Testis (tissue), 3 donors: ENCODE results near the gene CRYM. TPM values are rescaled to one million over a fixed set of nuclear protein-coding genes. Genes with fewer than 3 reads are reported as not detected.
"Not testable (repeated sequence)": the region's sequence is repeated elsewhere in the genome, so short reads cannot be mapped to it uniquely, and the experiment has no call there.

Experiments
- DNase-seq: peaks from one replicate; pipeline ENCODE4 v3.0.0-alpha.2; 2019
- H3K27ac ChIP-seq, 2 donors: fragments of 200-600 bp; sonication (generic); one replicate each; pipeline ENCODE4 v1.5.1; 2019
- H3K27me3 ChIP-seq: fragments of 200-600 bp; sonication (generic); one replicate; pipeline ENCODE4 v1.5.1; 2019
- H3K36me3 ChIP-seq: fragments of 200-600 bp; sonication (generic); one replicate; pipeline ENCODE4 v1.5.1; 2017; ENCODE audit warnings: low read depth; ENCODE audit errors: missing control alignments
- H3K4me1 ChIP-seq: fragments of 200-600 bp; sonication (generic); one replicate; pipeline ENCODE4 v1.5.1; 2019
- H3K4me3 ChIP-seq, 2 donors: fragments of 200-600 bp; sonication (generic); one replicate each; pipeline ENCODE4 v1.5.1; 2017 to 2019
- H3K9me3 ChIP-seq: fragments of 200-600 bp; sonication (generic); one replicate; pipeline ENCODE4 v1.5.1; 2017
- CTCF ChIP-seq, 3 experiments: fragments of 450-650 bp in 2 of 3; fragments of 200-600 bp in 1 of 3; sonication (generic) in 1 of 3; IDR thresholded peaks; one replicate each; pipeline ENCODE4 v1.5.1; 2016 to 2019; ENCODE audit warnings: antibody characterized with exemption in 3 of 3, mild to moderate bottlenecking in 2 of 3, moderate library complexity in 1 of 3
- POLR2A ChIP-seq: fragments of 450-650 bp; IDR thresholded peaks from one replicate; pipeline ENCODE4 v1.6.1; 2017; ENCODE audit warnings: antibody characterized with exemption, mild to moderate bottlenecking, moderate library complexity
- WGBS, 2 donors: methylation state at CpG; one replicate each; pipeline ENCODE4 v1.1.5; 2018; 5-methylcytosine and 5-hydroxymethylcytosine counted together
- intact Hi-C: fragments of 100-400 bp; cut with DNase I; formaldehyde crosslinking; loops from one replicate; pipeline ENCODE4 v1.15.1; 2023; ENCODE audit warnings: low total_unique reads
- polyA plus RNA-seq: library from polyadenylated mRNA; stranded (reverse); fragments of 350-450 nt; fragmentation: Illumina TruSeq; extraction: RNeasy Lipid Tissue Mini Kit (QIAGEN cat#74804); gene quantifications from one replicate; pipeline ENCODE4 v1.2.3, GENCODE V29; 2014; ENCODE audit warnings: low read depth, low replicate concordance; ENCODE audit not compliant: insufficient read depth
- total RNA-seq, 2 donors: library from RNA; depleted of rRNA; stranded (reverse); fragments of >200 nt; gene quantifications; one replicate each; pipeline ENCODE4 v1.2.3, GENCODE V29; 2016

CRYM gene
- total and polyA plus RNA-seq, 3 donors from 2014 or later: 11.1 to 63.4 (median 14.6) TPM

GRCh38 chr16:21274172-21274726 is 3.8 kb downstream of the CRYM start:
- 80 to 83% methylated on average over 5 of the region's 5 CpGs for WGBS, 2 donors
- no peak overlapping the region for H3K4me3 ChIP-seq
- H3K36me3 ChIP-seq: no peaks in the 10 kb centered on the region
- H3K9me3 ChIP-seq: no peaks in the 10 kb centered on the region
- TF ChIP-seq POLR2A (no peak), CTCF (IDR thresholded peaks at IDR 0.05) (no peak)
- peaks cover 9% of the 10 kb centered on the region for H3K4me1 ChIP-seq
- intact Hi-C loops: no loop called here
- no peaks in the 10 kb centered on the region for H3K27me3 ChIP-seq
- no peak overlapping the region for H3K27ac ChIP-seq
- no peak for DNase-seq

GRCh38 chr16:21272763-21273162 is 5.3 kb downstream of the CRYM start:
- H3K4me1 ChIP-seq, DNase-seq, H3K27me3 ChIP-seq, H3K27ac ChIP-seq, intact Hi-C loops, H3K36me3 ChIP-seq, H3K4me3 ChIP-seq, H3K9me3 ChIP-seq: not testable (repeated sequence)
- WGBS, 2 donors: 85 to 95% methylated on average over 2 to 3 of the region's 3 CpGs

GRCh38 chr16:21272253-21272652 is 5.8 kb downstream of the CRYM start:
- Histone ChIP-seq H3K9me3 (no peaks in the 10 kb centered on the region), H3K27me3 (no peaks in the 10 kb centered on the region), H3K4me1 (peaks cover 3% of the 10 kb centered on the region), H3K4me3 (no peak overlapping the region), H3K27ac (no peak overlapping the region), H3K36me3 (no peaks in the 10 kb centered on the region)
- intact Hi-C loops: no loop called here
- 71 to 93% methylated on average over 2 of the region's 2 CpGs for WGBS, 2 donors
- no peak for TF ChIP-seq POLR2A
- no peak for TF ChIP-seq CTCF (IDR thresholded peaks at IDR 0.05)
- DNase-seq: no peak

- no peak for TF ChIP-seq POLR2A
- TF ChIP-seq CTCF (IDR thresholded peaks at IDR 0.05): no peak
- Histone ChIP-seq H3K4me1 (no peaks in the 10 kb centered on the region), H3K9me3 (no peaks in the 10 kb centered on the region), H3K4me3 (no peak overlapping the region), H3K27ac (no peak overlapping the region), H3K27me3 (no peaks in the 10 kb centered on the region), H3K36me3 (no peaks in the 10 kb centered on the region)
- intact Hi-C loops: no loop called here
- WGBS, 2 donors: 90 to 93% methylated on average over 9 of the region's 9 CpGs
- DNase-seq: no peak
These were observed 9.9 kb downstream of the CRYM start for GRCh38 chr16:21268236-21268635.

GRCh38 chr16:21267298-21267697 is 10.8 kb downstream of the CRYM start:
- no peak for DNase-seq
- no peak overlapping the region for H3K27ac ChIP-seq
- H3K4me3 ChIP-seq: no peak overlapping the region
- H3K4me1 ChIP-seq: no peaks in the 10 kb centered on the region
- WGBS, 2 donors: 91 to 95% methylated on average over 4 of the region's 4 CpGs
- TF ChIP-seq CTCF (IDR thresholded peaks at IDR 0.05) (no peak), POLR2A (no peak)
- intact Hi-C loops: no loop called here
- H3K27me3 ChIP-seq: no peaks in the 10 kb centered on the region
- H3K9me3 ChIP-seq: no peaks in the 10 kb centered on the region
- no peaks in the 10 kb centered on the region for H3K36me3 ChIP-seq
